KMS-11 (cell line): Measurements from ENCODE around the gene C16orf95.

Experiments used
- H2AFZ ChIP-seq: fragments of 200-600 bp; sonication (generic); 2 replicates; pipeline ENCODE4 v1.6.1; 2016; ENCODE audit warnings: antibody characterized with exemption, mixed run types, low read depth
- H3K27ac ChIP-seq: fragments of 200-600 bp; sonication (generic); 2 replicates; pipeline ENCODE4 v1.6.1; 2016; ENCODE audit warnings: mild to moderate bottlenecking, mixed run types
- H3K27me3 ChIP-seq: fragments of 200-600 bp; sonication (generic); 2 replicates; pipeline ENCODE4 v1.6.1; 2017; ENCODE audit warnings: mild to moderate bottlenecking, low read depth, mixed run types, moderate library complexity; ENCODE audit not compliant: insufficient read depth
- H3K36me3 ChIP-seq: fragments of 200-600 bp; sonication (generic); 2 replicates; pipeline ENCODE4 v1.6.1; 2017; ENCODE audit warnings: mild to moderate bottlenecking, mixed run types; ENCODE audit not compliant: insufficient read depth
- H3K4me1 ChIP-seq: fragments of 200-600 bp; sonication (generic); 2 replicates; pipeline ENCODE4 v1.6.1; 2016; ENCODE audit warnings: mild to moderate bottlenecking, low read depth, mixed run types; ENCODE audit not compliant: poor library complexity, severe bottlenecking
- H3K4me2 ChIP-seq: fragments of 200-600 bp; sonication (generic); 2 replicates; pipeline ENCODE4 v1.7.0; 2016; ENCODE audit warnings: mild to moderate bottlenecking, mixed run types
- H3K4me3 ChIP-seq: fragments of 200-600 bp; sonication (generic); IDR thresholded peaks from 2 replicates; pipeline ENCODE4 v1.6.1; 2017; ENCODE audit warnings: low read depth, low read length, mixed read lengths; ENCODE audit not compliant: insufficient read depth
- H3K79me2 ChIP-seq: fragments of 200-600 bp; sonication (generic); 2 replicates; pipeline ENCODE4 v1.6.1; 2016; ENCODE audit warnings: low read depth, mixed run types; ENCODE audit not compliant: insufficient read depth
- H3K9ac ChIP-seq: fragments of 200-600 bp; sonication (generic); 2 replicates; pipeline ENCODE4 v1.6.1; 2016; ENCODE audit warnings: mild to moderate bottlenecking, mixed run types
- H4K20me1 ChIP-seq: fragments of 200-600 bp; sonication (generic); 2 replicates; pipeline ENCODE4 v1.6.1; 2016; ENCODE audit warnings: mild to moderate bottlenecking, mixed run types; ENCODE audit not compliant: insufficient read depth
- CTCF ChIP-seq: fragments of 200-600 bp; sonication (generic); conservative IDR thresholded peaks from 2 replicates; pipeline ENCODE4 v1.6.1; 2017; ENCODE audit warnings: low read depth, mild to moderate bottlenecking, antibody characterized with exemption, low read length, moderate library complexity, mixed read lengths

Gene C16orf95

DNA sequence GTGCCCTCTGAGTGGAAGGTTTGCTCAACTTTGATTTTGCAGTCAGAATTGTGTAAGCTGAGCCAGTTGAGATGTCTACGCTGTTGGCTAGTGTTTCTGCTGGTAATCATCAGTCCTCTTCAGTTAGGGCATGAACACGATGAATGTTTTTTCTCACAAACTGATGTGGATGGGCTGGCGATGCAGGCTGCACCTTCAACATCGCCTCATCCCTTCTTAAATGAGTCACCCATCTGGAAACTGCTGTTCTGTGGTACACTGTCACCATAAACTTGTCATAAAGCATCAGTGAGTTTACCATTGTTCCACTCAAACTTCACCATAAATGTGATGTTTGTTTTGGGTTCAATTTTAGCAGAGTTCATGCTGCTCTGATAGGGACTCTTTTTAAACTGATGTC lies 8.4 kb downstream of the C16orf95 start:
- Histone ChIP-seq H2AFZ (no peak overlapping the region), H3K79me2 (no peaks in the 10 kb centered on the region), H3K9ac (no peak overlapping the region), H3K4me3 (no peak overlapping the region), H3K27me3 (no peaks in the 10 kb centered on the region), H3K27ac (no peak overlapping the region), H3K4me1 (no peaks in the 10 kb centered on the region), H3K4me2 (no peak overlapping the region), H3K36me3 (no peaks in the 10 kb centered on the region), H4K20me1 (no peaks in the 10 kb centered on the region)
- TF ChIP-seq CTCF: no peak

- Histone ChIP-seq H4K20me1 (no peaks in the 10 kb centered on the region), H3K9ac (no peak overlapping the region), H3K27me3 (no peaks in the 10 kb centered on the region), H3K4me3 (no peak overlapping the region), H3K4me2 (no peak overlapping the region), H3K4me1 (no peaks in the 10 kb centered on the region), H3K27ac (no peak overlapping the region), H2AFZ (no peak overlapping the region), H3K79me2 (no peaks in the 10 kb centered on the region), H3K36me3 (no peaks in the 10 kb centered on the region)
- TF ChIP-seq CTCF: no peak
Observed at GRCh38 chr16:87306516-87306915, 10.7 kb downstream of the C16orf95 start.

- no peak overlapping the region for H3K9ac ChIP-seq
- H3K4me2 ChIP-seq: no peak overlapping the region
- H3K4me3 ChIP-seq: no peak overlapping the region
- no peak overlapping the region for H2AFZ ChIP-seq
- TF ChIP-seq CTCF: no peak
- H3K4me1 ChIP-seq: no peaks in the 10 kb centered on the region
- no peaks in the 10 kb centered on the region for H3K79me2 ChIP-seq
- H4K20me1 ChIP-seq: no peaks in the 10 kb centered on the region
- H3K27ac ChIP-seq: no peak overlapping the region
- H3K36me3 ChIP-seq: no peaks in the 10 kb centered on the region
- no peaks in the 10 kb centered on the region for H3K27me3 ChIP-seq
Observed at GRCh38 chr16:87305505-87306391, 11.4 kb downstream of the C16orf95 start.

DNA sequence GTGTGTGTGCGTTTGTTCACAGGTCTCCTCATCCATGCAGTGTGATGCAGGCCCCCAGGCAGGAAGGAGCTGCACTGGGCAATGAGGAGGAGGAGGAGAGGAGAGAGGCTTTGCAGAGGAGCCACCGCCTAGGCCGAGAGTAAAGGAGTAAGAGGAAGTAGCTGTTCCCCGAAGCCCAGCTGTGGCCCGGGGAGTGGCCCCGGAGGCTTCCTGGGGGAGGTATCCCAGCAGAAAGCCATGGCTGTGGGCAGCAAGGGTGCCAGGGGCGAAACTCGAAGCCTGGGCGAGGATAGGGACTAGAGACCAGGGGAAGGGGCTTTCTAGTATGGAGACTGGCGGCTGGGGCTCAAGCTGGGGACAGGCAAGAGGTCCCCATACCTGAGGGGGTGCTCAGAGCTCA lies 12.2 kb downstream of the C16orf95 start:
- Histone ChIP-seq H3K36me3 (no peaks in the 10 kb centered on the region), H3K9ac (no peak overlapping the region), H3K27ac (no peak overlapping the region), H2AFZ (no peak overlapping the region), H3K4me2 (no peak overlapping the region), H3K4me3 (no peak overlapping the region), H4K20me1 (no peaks in the 10 kb centered on the region), H3K79me2 (no peaks in the 10 kb centered on the region), H3K4me1 (no peaks in the 10 kb centered on the region), H3K27me3 (no peaks in the 10 kb centered on the region)
- no peak for TF ChIP-seq CTCF
